ENCODE data around the gene SCYL1. TPM values are rescaled to one million over a fixed set of nuclear protein-coding genes. Genes with fewer than 3 reads are reported as not detected.

Gene SCYL1
- total RNA-seq, 1 experiment from 2014 or later, result 54.7 TPM

GRCh38 chr11:65538232-65538914 lies 13.5 kb downstream of the SCYL1 start:
- no peak overlapping the region for H2AK5ac ChIP-seq (ENCODE audit: insufficient read length, low read length)
- H3K18ac ChIP-seq (ENCODE audit: insufficient read length, low read depth, low read length), result no peak overlapping the region
- no peaks in the 10 kb centered on the region for H3K79me2 ChIP-seq (ENCODE audit: insufficient read depth, low read length)
- Mint-ChIP-seq H3K4me1 (peaks cover 2 to 9% of the 10 kb centered on the region in 2 experiments; a peak in 3 of 4 replicates), H3K27me3 (ENCODE audit: low read depth) (peaks cover 30% of the 10 kb centered on the region), H3K4me3 (peak overlapping the region; percentile 27 to 44; a peak in 2 of 5 replicates), H3K36me3 (ENCODE audit: insufficient read depth in 1 of 3, low read depth in 3 of 3) (peaks cover 0 to 30% (median 23%) of the 10 kb centered on the region in 3 experiments), H3K9me3 (no peaks in the 10 kb centered on the region), H3K27ac (no peak overlapping the region)
- H2AFZ ChIP-seq (ENCODE audit: low read length), result no peak overlapping the region
- no peak overlapping the region for H2BK20ac ChIP-seq (ENCODE audit: low read depth, low read length, poor library complexity, severe bottlenecking)
- peaks cover 2% of the 10 kb centered on the region for H4K20me1 ChIP-seq (ENCODE audit: control insufficient read depth, insufficient read depth, insufficient read length)
- no peak overlapping the region for H2BK12ac ChIP-seq (ENCODE audit: insufficient read length, low read depth, low read length)
- no peaks in the 10 kb centered on the region for H3K9me3 ChIP-seq (ENCODE audit: control insufficient read depth, low read depth, low read length)
- no peak overlapping the region for H2BK120ac ChIP-seq (ENCODE audit: low read depth, low read length, poor library complexity, severe bottlenecking)
- no peak overlapping the region for H3K9ac ChIP-seq (ENCODE audit: extremely low read depth, insufficient read length, low read length)
- no peak overlapping the region for H3K14ac ChIP-seq (ENCODE audit: insufficient read depth, low read length)
- no peak overlapping the region for H2BK15ac ChIP-seq (ENCODE audit: low read depth, low read length)
- no peak for DNase-seq
- TF ChIP-seq CTCF (conservative IDR thresholded peaks at IDR 0.05), result no peak
- H4K5ac ChIP-seq (ENCODE audit: insufficient read length, low read depth, low read length), result no peak overlapping the region
- WGBS (ENCODE audit: extremely low coverage, insufficient read length, low lambda C conversion rate), result no CpG with 5 or more reads among the region's 43 CpGs
- H3T11ph ChIP-seq (ENCODE audit: low read length), result no peak overlapping the region
- no peak overlapping the region for H3K56ac ChIP-seq (ENCODE audit: insufficient read length, low read depth, low read length)
- no peaks in the 10 kb centered on the region for H3K4me1 ChIP-seq (ENCODE audit: insufficient read depth, low read length)
- H3K79me1 ChIP-seq (ENCODE audit: insufficient read depth, low read depth, low read length, poor library complexity, severe bottlenecking), result no peaks in the 10 kb centered on the region
- H3K23me2 ChIP-seq (ENCODE audit: insufficient read length, low read depth, low read length, poor library complexity, severe bottlenecking), result peaks cover 13% of the 10 kb centered on the region
- no peak overlapping the region for H3K23ac ChIP-seq (ENCODE audit: insufficient read length, low read depth, low read length)
- H3K27me3 ChIP-seq (ENCODE audit: insufficient read depth, low read length), result no peaks in the 10 kb centered on the region
- no peak overlapping the region for H2BK5ac ChIP-seq (ENCODE audit: insufficient read length, low read length)
- no peak overlapping the region for H3K27ac ChIP-seq (ENCODE audit: insufficient read length, low read depth, low read length)
- no peak overlapping the region for H3K4me2 ChIP-seq (ENCODE audit: insufficient read depth, insufficient read length, low read length)
- no peak overlapping the region for H4K91ac ChIP-seq (ENCODE audit: insufficient read length, low read depth, low read length)
- no peak overlapping the region for H4K8ac ChIP-seq (replicated peaks; ENCODE audit: insufficient read length, low read depth, low read length)
- no peak overlapping the region for H3K4ac ChIP-seq (ENCODE audit: low read depth, low read length)
